Chondrocyte (in vitro differentiated cells): Measurements from ENCODE around the gene TRAF3. TPM values are rescaled to one million over a fixed set of nuclear protein-coding genes. Genes with fewer than 3 reads are reported as not detected.
A peak's percentile ranks its signal among the peaks of the same experiment; 100 is the strongest.

ENCODE experiments used
- DNase-seq: peaks from one replicate; pipeline ENCODE4 v3.0.0; 2021; ENCODE audit warnings: mixed read lengths, low spot score
- H3K27ac Mint-ChIP-seq: one replicate; pipeline ENCODE4 v1.8.0; 2021; ENCODE audit warnings: mild to moderate bottlenecking, moderate library complexity, mixed read lengths; ENCODE audit not compliant: unreplicated experiment
- H3K27me3 Mint-ChIP-seq: 2 replicates; pipeline ENCODE4 v1.8.0; 2021; ENCODE audit warnings: low read depth, mixed read lengths
- H3K36me3 Mint-ChIP-seq: 2 replicates; pipeline ENCODE4 v1.8.0; 2021; ENCODE audit warnings: low read depth, mixed read lengths
- H3K4me1 Mint-ChIP-seq: 2 replicates; pipeline ENCODE4 v1.8.0; 2021; ENCODE audit warnings: low read depth, mild to moderate bottlenecking, mixed read lengths
- H3K4me3 Mint-ChIP-seq: one replicate; pipeline ENCODE4 v1.8.0; 2021; ENCODE audit warnings: mild to moderate bottlenecking, moderate library complexity, mixed read lengths; ENCODE audit not compliant: unreplicated experiment
- H3K9me3 Mint-ChIP-seq: 2 replicates; pipeline ENCODE4 v1.8.0; 2021; ENCODE audit warnings: low read depth, mixed read lengths
- CTCF ChIP-seq: fragments of 200-600 bp; sonication (generic); IDR thresholded peaks from 2 replicates; pipeline ENCODE4 v1.5.0; 2021; ENCODE audit warnings: antibody characterized with exemption, mild to moderate bottlenecking, moderate library complexity
- total RNA-seq: library from RNA; stranded (reverse); gene quantifications from 3 replicates; pipeline ENCODE4 v1.2.1, GENCODE V29; 2021

The TRAF3 gene
- total RNA-seq, 1 donor from 2014 or later: 20.1 TPM

GRCh38 chr14:102806447-102806846, 29.2 kb downstream of the TRAF3 start:
- Mint-ChIP-seq H3K4me1 (peaks cover 31% of the 10 kb centered on the region), H3K36me3 (no peaks in the 10 kb centered on the region), H3K27ac (no peak overlapping the region), H3K4me3 (no peak overlapping the region), H3K27me3 (no peaks in the 10 kb centered on the region), H3K9me3 (no peaks in the 10 kb centered on the region)
- no peak for TF ChIP-seq CTCF
- peak; percentile 27 for DNase-seq

DNA sequence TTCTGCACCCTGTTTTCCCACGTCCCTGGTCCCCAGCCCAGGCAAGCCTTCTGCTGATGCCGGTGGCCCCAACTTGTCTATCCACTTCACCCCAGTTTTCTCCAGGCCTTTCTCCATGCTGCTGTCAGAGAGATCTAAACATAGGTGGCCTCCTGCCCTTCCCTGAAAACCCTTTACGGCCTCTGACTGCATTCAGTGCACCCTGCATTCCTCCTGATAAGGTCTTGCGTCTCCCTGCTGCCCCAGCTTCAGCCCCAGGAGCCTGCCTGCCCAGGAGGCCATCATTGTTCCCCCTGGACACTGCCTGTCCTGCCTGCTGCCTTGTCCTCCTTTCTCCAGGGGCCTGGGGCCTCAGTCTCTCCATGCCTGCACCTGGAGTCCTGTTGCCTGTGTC, 29.8 kb downstream of the TRAF3 start:
- TF ChIP-seq CTCF: no peak

GRCh38 chr14:102809870-102810269, 32.6 kb downstream of the TRAF3 start:
- Mint-ChIP-seq H3K4me1 (peaks cover 30% of the 10 kb centered on the region), H3K4me3 (no peak overlapping the region), H3K27me3 (no peaks in the 10 kb centered on the region), H3K36me3 (peaks cover 1% of the 10 kb centered on the region), H3K9me3 (peaks cover 3% of the 10 kb centered on the region), H3K27ac (no peak overlapping the region)
- TF ChIP-seq CTCF: no peak
- no peak for DNase-seq

More for the DNA sequence above, 29.8 kb downstream of the TRAF3 start:
- Mint-ChIP-seq H3K27me3 (no peaks in the 10 kb centered on the region), H3K4me1 (peaks cover 33% of the 10 kb centered on the region), H3K4me3 (no peak overlapping the region), H3K9me3 (no peaks in the 10 kb centered on the region), H3K27ac (no peak overlapping the region), H3K36me3 (no peaks in the 10 kb centered on the region)
- DNase-seq: peak; percentile 62

GRCh38 chr14:102810523-102810922, 33.3 kb downstream of the TRAF3 start:
- Mint-ChIP-seq H3K9me3 (peaks cover 3% of the 10 kb centered on the region), H3K4me1 (peaks cover 23% of the 10 kb centered on the region), H3K4me3 (no peak overlapping the region), H3K36me3 (peaks cover 2% of the 10 kb centered on the region), H3K27me3 (no peaks in the 10 kb centered on the region), H3K27ac (no peak overlapping the region)
- no peak for TF ChIP-seq CTCF
- no peak for DNase-seq

DNA sequence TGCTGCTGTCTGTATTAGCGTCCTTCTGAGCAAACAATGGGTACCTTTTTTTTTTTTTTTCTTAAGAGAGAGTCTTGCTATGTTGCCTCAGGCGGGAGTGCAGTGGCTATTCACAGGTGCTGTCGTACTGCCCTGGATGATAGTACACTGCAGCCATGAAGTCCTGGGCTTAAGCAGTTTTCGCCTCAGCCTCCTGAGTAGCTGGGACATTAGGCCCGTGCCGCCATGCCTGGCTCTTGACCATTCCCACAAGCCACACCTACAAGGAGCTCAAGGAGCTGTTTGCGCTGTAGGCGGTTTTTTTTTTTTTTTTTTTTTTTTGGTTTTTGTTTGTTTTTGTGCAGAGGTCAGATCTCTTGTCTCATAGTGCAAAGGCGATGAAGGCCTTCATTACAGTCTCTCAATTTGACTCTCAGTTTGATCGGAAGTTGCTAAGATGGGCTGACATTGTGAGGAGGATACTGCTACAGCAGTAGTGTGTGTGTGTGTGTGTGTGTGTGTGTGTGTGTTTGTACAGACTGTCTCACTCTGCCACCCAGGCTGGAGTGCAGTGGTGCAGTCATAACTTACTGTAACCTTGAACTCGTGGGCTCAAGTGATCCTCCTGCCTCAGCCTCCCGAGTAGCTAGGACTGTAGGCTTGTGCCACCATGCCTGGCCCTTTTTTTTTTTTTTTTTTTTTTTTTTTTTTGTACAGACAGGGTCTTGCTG, 34.2 kb downstream of the TRAF3 start:
- peaks cover 3% of the 10 kb centered on the region for H3K9me3 Mint-ChIP-seq
- no peak for TF ChIP-seq CTCF
- H3K36me3 Mint-ChIP-seq: peaks cover 3% of the 10 kb centered on the region
- no peak overlapping the region for H3K4me3 Mint-ChIP-seq
- no peak for DNase-seq
- H3K4me1 Mint-ChIP-seq: peaks cover 17% of the 10 kb centered on the region
- no peaks in the 10 kb centered on the region for H3K27me3 Mint-ChIP-seq
- no peak overlapping the region for H3K27ac Mint-ChIP-seq
